H1 (cell line): ENCODE results near the gene ERLEC1.

Experiments used
- NRF1 ChIP-seq: IDR thresholded peaks from 2 replicates; pipeline ENCODE4 v1.6.1; 2011; ENCODE audit warnings: mild to moderate bottlenecking, low read depth, low read length, improper control_type of control experiment
- PHF8 ChIP-seq: fragments of 200-600 bp; sonication (generic); conservative IDR thresholded peaks from 2 replicates; pipeline ENCODE4 v1.7.1; 2012; ENCODE audit warnings: low read depth, mild to moderate bottlenecking, inconsistent platforms, low read length, moderate library complexity
- POLR2AphosphoS5 ChIP-seq: IDR thresholded peaks from 2 replicates; pipeline ENCODE4 v1.6.1; 2011; ENCODE audit warnings: low read depth, low read length
- ZNF274 ChIP-seq: IDR thresholded peaks from 2 replicates; pipeline ENCODE4 v1.7.0; 2012; ENCODE audit warnings: low read length, borderline replicate concordance; ENCODE audit errors: extremely low read depth
- TF ChIP-seq, protein P1 (sequence below), 3 experiments: IDR thresholded peaks; 1 replicate in 2 of 3; 2 replicates in 1 of 3; pipeline versions ENCODE4 v1.5.1 to v1.6.1; 2011; ENCODE audit warnings: low read length in 3 of 3, mild to moderate bottlenecking in 3 of 3, inconsistent platforms in 2 of 3, low read depth in 1 of 3, moderate library complexity in 1 of 3; ENCODE audit not compliant: insufficient read depth in 1 of 3; ENCODE audit errors: control extremely low read depth in 1 of 3

DNA sequence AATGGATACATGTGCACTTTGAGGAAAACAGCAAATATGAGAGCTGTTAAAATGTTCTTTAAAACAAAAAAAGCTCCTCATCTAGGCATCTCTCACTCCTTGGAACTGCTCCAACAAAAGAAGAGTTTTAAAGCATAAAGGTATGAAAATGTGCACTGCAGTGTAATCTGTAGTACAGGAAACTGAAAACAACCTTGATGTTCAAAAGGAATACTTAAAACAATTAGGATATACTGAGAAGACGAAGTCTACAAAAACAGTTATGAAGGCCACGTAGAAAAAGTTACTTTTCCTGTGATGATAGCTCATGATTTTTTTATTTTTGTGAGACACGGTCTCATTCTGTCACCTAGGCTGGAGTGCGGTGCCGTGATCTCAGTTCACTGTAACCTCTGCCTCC is 75.0 kb downstream of the ERLEC1 start:
- TF ChIP-seq ZNF274 (no peak), POLR2AphosphoS5 (no peak), NRF1 (no peak), PHF8 (no peak)
- TF ChIP-seq, protein P1, sequence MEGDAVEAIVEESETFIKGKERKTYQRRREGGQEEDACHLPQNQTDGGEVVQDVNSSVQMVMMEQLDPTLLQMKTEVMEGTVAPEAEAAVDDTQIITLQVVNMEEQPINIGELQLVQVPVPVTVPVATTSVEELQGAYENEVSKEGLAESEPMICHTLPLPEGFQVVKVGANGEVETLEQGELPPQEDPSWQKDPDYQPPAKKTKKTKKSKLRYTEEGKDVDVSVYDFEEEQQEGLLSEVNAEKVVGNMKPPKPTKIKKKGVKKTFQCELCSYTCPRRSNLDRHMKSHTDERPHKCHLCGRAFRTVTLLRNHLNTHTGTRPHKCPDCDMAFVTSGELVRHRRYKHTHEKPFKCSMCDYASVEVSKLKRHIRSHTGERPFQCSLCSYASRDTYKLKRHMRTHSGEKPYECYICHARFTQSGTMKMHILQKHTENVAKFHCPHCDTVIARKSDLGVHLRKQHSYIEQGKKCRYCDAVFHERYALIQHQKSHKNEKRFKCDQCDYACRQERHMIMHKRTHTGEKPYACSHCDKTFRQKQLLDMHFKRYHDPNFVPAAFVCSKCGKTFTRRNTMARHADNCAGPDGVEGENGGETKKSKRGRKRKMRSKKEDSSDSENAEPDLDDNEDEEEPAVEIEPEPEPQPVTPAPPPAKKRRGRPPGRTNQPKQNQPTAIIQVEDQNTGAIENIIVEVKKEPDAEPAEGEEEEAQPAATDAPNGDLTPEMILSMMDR (IDR thresholded peaks at IDR 0.05; ENCODE audit: control extremely low read depth in 1 of 3, insufficient read depth in 1 of 3, low read depth in 1 of 3, low read length in 3 of 3): no peak
